ENCODE data around the gene CDH4. TPM values are rescaled to one million over a fixed set of nuclear protein-coding genes. Genes with fewer than 3 reads are reported as not detected.

The CDH4 gene
- total RNA-seq, 1 donor from 2014 or later = 0.06 TPM

DNA sequence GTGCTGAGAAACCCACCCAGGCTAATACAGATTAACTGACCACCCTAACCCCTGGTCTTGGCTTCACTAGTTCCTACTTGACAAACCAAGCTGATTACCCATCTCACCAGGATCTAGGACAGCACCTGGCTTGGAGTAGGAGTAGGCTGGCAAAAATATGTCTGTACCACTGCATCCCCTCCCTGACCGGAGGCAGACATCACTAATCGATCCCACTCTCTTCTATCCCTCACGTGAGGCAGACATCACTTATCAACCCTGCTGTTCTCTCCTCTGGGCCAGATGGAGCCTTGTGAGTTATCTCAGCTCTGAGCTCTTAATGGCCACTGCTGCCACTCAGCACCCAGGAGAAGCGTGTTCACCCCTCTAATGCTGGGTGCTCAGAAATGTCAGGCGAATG lies 324.3 kb downstream of the CDH4 start:
- intact Hi-C loops (cut with DNase I) = no loop called here
- H3K4me1 ChIP-seq = no peaks in the 10 kb centered on the region
- DNase-seq (no peak), ATAC-seq (no peak)
- H3K27me3 ChIP-seq (ENCODE audit: low read depth) = peaks cover 4% of the 10 kb centered on the region
- H3K9me3 ChIP-seq = no peaks in the 10 kb centered on the region
- no peak overlapping the region for H3K4me3 ChIP-seq
- no peak for TF ChIP-seq CTCF (IDR thresholded peaks at IDR 0.05)
- H3K27ac ChIP-seq = no peak overlapping the region
- H3K36me3 ChIP-seq = no peaks in the 10 kb centered on the region

DNA sequence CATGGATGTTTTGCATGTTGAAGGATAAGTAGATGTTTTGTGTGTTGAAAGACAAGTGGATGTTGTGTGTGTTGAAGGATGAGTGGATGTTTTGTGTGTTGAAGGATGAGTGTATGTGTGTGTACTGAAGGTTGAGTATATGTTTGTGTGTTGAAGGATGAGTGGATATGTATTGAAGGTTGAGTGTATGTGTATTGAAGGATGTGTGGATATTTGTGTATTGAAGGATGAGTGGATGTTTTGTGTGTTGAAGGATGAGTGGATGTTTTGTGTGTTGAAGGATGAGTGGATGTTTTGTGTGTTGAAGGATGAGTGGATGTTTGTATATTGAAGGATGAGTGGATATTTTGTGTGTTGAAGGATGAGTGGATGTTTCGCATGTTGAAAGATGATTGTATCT lies 325.0 kb downstream of the CDH4 start:
- Histone ChIP-seq H3K27me3 (ENCODE audit: low read depth) (peaks cover 4% of the 10 kb centered on the region), H3K4me1 (no peaks in the 10 kb centered on the region), H3K4me3 (no peak overlapping the region), H3K36me3 (no peaks in the 10 kb centered on the region), H3K27ac (no peak overlapping the region), H3K9me3 (no peaks in the 10 kb centered on the region)
- intact Hi-C loops (cut with DNase I) = no loop called here
- ATAC-seq = no peak
- DNase-seq = no peak
- no peak for TF ChIP-seq CTCF (IDR thresholded peaks at IDR 0.05)

DNA sequence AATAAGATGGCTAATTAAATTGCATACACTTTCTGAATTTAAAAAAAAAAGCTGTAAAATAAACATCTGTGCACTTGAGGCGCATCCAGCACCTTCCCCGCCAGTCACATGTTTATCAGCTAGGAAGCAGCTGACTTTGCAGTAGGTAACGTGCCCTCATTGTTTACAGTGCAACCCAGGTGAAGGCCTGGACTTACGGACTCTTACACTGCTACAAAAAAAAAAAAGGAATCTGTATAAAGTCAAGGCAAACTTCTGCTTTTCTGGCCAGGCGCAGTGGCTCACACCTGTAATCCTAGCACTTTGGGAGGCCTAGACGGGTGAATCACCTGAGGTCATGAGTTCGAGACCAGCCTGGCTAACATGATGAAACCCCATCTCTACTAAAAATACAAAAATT lies 327.8 kb downstream of the CDH4 start:
- Histone ChIP-seq H3K9me3 (no peaks in the 10 kb centered on the region), H3K4me3 (no peak overlapping the region), H3K36me3 (no peaks in the 10 kb centered on the region), H3K4me1 (no peaks in the 10 kb centered on the region), H3K27me3 (ENCODE audit: low read depth) (peaks cover 14% of the 10 kb centered on the region), H3K27ac (no peak overlapping the region)
- DNase-seq = no peak
- intact Hi-C loops (cut with DNase I) = no loop called here
- no peak for TF ChIP-seq CTCF (IDR thresholded peaks at IDR 0.05)
- no peak for ATAC-seq

GRCh38 chr20:61580958-61581824 lies 329.1 kb downstream of the CDH4 start:
- intact Hi-C loops (cut with DNase I) = no loop called here
- no peaks in the 10 kb centered on the region for H3K36me3 ChIP-seq
- no peak for ATAC-seq
- no peaks in the 10 kb centered on the region for H3K9me3 ChIP-seq
- H3K4me1 ChIP-seq = no peaks in the 10 kb centered on the region
- no peak overlapping the region for H3K4me3 ChIP-seq
- no peak for DNase-seq
- H3K27me3 ChIP-seq (ENCODE audit: low read depth) = peaks cover 14% of the 10 kb centered on the region
- no peak for TF ChIP-seq CTCF (IDR thresholded peaks at IDR 0.05)
- H3K27ac ChIP-seq = no peak overlapping the region

- no peaks in the 10 kb centered on the region for H3K9me3 ChIP-seq
- intact Hi-C loops (cut with DNase I) = no loop called here
- DNase-seq = no peak
These were observed 329.7 kb downstream of the CDH4 start for GRCh38 chr20:61581825-61582188.

More at GRCh38 chr20:61581825-61582188, 329.7 kb downstream of the CDH4 start:
- peaks cover 14% of the 10 kb centered on the region for H3K27me3 ChIP-seq (ENCODE audit: low read depth)
- H3K4me1 ChIP-seq = no peaks in the 10 kb centered on the region
- no peak overlapping the region for H3K27ac ChIP-seq
- no peak overlapping the region for H3K4me3 ChIP-seq
- no peak for ATAC-seq
- no peak for TF ChIP-seq CTCF (IDR thresholded peaks at IDR 0.05)
- no peaks in the 10 kb centered on the region for H3K36me3 ChIP-seq
